Measurements from ENCODE around the gene DRAM2. TPM values are rescaled to one million over a fixed set of nuclear protein-coding genes. Genes with fewer than 3 reads are reported as not detected.

The DRAM2 gene
- total RNA-seq, 4 donors from 2014 or later = 33.5 to 58.9 (median 37.4) TPM

- TF ChIP-seq POLR2AphosphoS5 (IDR thresholded peaks at IDR 0.05) (no peak), POLR2A (IDR thresholded peaks at IDR 0.05) (no peak), EP300 (IDR thresholded peaks at IDR 0.05) (no peak)
- TF ChIP-seq, protein P1, sequence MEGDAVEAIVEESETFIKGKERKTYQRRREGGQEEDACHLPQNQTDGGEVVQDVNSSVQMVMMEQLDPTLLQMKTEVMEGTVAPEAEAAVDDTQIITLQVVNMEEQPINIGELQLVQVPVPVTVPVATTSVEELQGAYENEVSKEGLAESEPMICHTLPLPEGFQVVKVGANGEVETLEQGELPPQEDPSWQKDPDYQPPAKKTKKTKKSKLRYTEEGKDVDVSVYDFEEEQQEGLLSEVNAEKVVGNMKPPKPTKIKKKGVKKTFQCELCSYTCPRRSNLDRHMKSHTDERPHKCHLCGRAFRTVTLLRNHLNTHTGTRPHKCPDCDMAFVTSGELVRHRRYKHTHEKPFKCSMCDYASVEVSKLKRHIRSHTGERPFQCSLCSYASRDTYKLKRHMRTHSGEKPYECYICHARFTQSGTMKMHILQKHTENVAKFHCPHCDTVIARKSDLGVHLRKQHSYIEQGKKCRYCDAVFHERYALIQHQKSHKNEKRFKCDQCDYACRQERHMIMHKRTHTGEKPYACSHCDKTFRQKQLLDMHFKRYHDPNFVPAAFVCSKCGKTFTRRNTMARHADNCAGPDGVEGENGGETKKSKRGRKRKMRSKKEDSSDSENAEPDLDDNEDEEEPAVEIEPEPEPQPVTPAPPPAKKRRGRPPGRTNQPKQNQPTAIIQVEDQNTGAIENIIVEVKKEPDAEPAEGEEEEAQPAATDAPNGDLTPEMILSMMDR (IDR thresholded peaks at IDR 0.05) = no peak
- H3K27ac ChIP-seq = no peak overlapping the region
- no peak overlapping the region for H3K4me3 ChIP-seq
- no peak for ATAC-seq
- H3K9me3 ChIP-seq = no peaks in the 10 kb centered on the region
- no peaks in the 10 kb centered on the region for H3K4me1 ChIP-seq
- H3K36me3 ChIP-seq = peaks cover 3 to 85% of the 10 kb centered on the region in 2 donors
- H3K27me3 ChIP-seq = no peaks in the 10 kb centered on the region
Measured at GRCh38 chr1:111179968-111180533, 40.2 kb upstream of the DRAM2 start.

DNA sequence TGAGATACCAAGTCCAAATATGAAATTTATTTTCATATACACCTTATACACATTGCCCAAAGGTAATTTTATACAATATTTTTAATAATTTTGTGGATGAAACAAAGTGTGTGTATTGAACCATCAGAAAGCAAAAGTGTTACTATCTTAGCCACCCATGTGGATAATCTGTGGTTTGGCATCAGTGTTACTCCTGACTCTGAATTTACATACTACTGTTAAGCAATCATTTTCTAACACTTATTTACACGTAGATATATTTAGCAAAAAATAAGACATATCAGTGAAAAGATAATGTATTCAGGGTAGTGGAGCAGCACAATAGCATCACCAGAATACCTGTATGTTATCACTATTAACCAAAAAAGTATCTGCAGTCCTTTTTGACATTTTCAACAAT lies 36.8 kb upstream of the DRAM2 start:
- Histone ChIP-seq H3K27ac (no peak overlapping the region), H3K36me3 (peaks cover 0 to 87% of the 10 kb centered on the region in 2 donors), H3K27me3 (no peaks in the 10 kb centered on the region), H3K9me3 (no peaks in the 10 kb centered on the region), H3K4me1 (no peaks in the 10 kb centered on the region), H3K4me3 (no peak overlapping the region)
- TF ChIP-seq POLR2AphosphoS5 (IDR thresholded peaks at IDR 0.05) = no peak
- no peak for TF ChIP-seq POLR2A (IDR thresholded peaks at IDR 0.05)
- no peak for TF ChIP-seq EP300 (IDR thresholded peaks at IDR 0.05)
- TF ChIP-seq, protein P1 (IDR thresholded peaks at IDR 0.05) = no peak
- 60 to 76% methylated on average over 1 of the region's 1 CpG for WGBS, 2 donors (ENCODE audit: low coverage in 1 of 2)
- no peak for ATAC-seq

DNA sequence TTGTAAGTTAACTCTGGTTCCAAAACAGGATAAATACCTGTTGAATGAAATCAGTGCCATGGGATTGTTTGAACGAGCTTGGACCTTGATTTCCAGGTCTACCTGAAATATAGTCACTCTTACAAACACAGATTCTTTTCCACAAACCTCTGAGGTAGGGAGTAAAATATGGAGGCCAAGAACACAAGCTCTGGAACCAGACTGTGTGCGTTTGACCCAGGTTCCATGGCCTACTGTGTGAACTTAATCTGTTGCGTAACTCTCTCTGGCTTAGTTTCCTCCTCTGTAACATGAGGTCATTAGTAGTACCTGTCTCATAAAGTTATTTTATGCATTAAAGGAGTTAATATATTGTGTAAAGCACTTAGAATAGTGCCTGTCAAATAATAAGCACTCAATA lies 35.5 kb upstream of the DRAM2 start:
- no peaks in the 10 kb centered on the region for H3K27me3 ChIP-seq
- TF ChIP-seq, protein P1 (IDR thresholded peaks at IDR 0.05) = no peak
- TF ChIP-seq POLR2A (IDR thresholded peaks at IDR 0.05) = no peak
- TF ChIP-seq POLR2AphosphoS5 (IDR thresholded peaks at IDR 0.05) = no peak
- TF ChIP-seq EP300 (IDR thresholded peaks at IDR 0.05) = no peak
- H3K9me3 ChIP-seq = no peaks in the 10 kb centered on the region
- no peak overlapping the region for H3K4me3 ChIP-seq
- no peak overlapping the region for H3K27ac ChIP-seq
- WGBS, 2 donors (ENCODE audit: low coverage in 1 of 2) = 90 to 91% methylated on average over 2 to 3 of the region's 3 CpGs
- H3K4me1 ChIP-seq = no peaks in the 10 kb centered on the region
- H3K36me3 ChIP-seq = peaks cover 0 to 82% of the 10 kb centered on the region in 2 donors
- no peak for ATAC-seq

DNA sequence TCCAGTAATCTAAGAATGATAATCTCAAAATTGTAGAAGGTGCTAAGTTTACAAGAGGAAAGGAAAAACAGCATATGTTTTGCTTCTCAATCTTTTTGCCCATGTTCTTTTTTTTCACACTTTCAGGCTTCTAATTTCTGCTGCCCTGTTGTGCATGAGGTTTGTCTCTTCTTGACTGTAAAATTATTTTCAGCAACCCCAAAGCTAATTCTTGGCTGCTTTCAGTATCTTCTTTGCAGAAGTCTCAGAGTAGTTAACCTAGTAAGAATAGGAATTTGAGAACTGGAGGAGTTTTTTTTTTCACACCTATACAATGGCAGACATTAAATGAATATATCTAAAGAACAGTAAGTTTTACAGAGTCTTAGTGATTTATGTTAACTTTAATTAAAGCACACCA lies 34.2 kb upstream of the DRAM2 start:
- TF ChIP-seq POLR2A (IDR thresholded peaks at IDR 0.05) = no peak
- TF ChIP-seq EP300 (IDR thresholded peaks at IDR 0.05) = no peak
- TF ChIP-seq, protein P1 (IDR thresholded peaks at IDR 0.05) = no peak
- no peak for TF ChIP-seq POLR2AphosphoS5 (IDR thresholded peaks at IDR 0.05)
- H3K4me1 ChIP-seq = no peaks in the 10 kb centered on the region
- no peak overlapping the region for H3K27ac ChIP-seq
- ATAC-seq = no peak
- no peaks in the 10 kb centered on the region for H3K9me3 ChIP-seq
- H3K27me3 ChIP-seq = no peaks in the 10 kb centered on the region
- no peak overlapping the region for H3K4me3 ChIP-seq
- peaks cover 0 to 74% of the 10 kb centered on the region in 2 donors for H3K36me3 ChIP-seq

DNA sequence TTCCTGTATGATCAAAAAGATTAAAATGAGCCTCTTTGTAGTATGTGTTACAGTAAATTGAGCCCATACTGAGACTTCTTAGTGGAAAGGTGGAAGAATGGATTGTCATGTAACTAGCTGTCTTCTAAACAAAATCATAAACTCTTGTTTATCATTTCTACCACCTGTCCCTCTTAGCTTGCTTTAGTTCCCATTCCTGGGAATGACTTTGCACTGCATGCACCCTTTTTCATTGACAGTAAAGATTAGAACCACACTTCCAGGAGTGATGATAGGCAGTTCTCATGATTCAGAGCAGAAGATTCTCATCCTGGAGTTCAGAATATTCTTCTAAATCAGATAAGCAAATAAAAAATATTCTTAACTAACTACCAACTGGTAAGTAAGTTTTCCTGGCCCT lies 32.6 kb upstream of the DRAM2 start:
- Histone ChIP-seq H3K4me3 (no peak overlapping the region), H3K27me3 (no peaks in the 10 kb centered on the region), H3K9me3 (no peaks in the 10 kb centered on the region), H3K36me3 (peaks cover 0 to 75% of the 10 kb centered on the region in 2 donors), H3K27ac (no peak overlapping the region), H3K4me1 (no peaks in the 10 kb centered on the region)
- no peak for TF ChIP-seq POLR2AphosphoS5 (IDR thresholded peaks at IDR 0.05)
- TF ChIP-seq, protein P1 (IDR thresholded peaks at IDR 0.05) = no peak
- TF ChIP-seq POLR2A (IDR thresholded peaks at IDR 0.05) = no peak
- TF ChIP-seq EP300 (IDR thresholded peaks at IDR 0.05) = no peak
- ATAC-seq = no peak

All from gastroesophageal sphincter (tissue), 4 donors.